ENCODE measurements around the gene FOXO6. TPM values are rescaled to one million over a fixed set of nuclear protein-coding genes. Genes with fewer than 3 reads are reported as not detected.

FOXO6 gene
- total RNA-seq, 4 donors from 2014 or later = 0.14 to 4.1 TPM; not detected in 2

- Histone ChIP-seq H3K9me3 (no peaks in the 10 kb centered on the region), H3K27ac (no peak overlapping the region), H3K4me3 (no peak overlapping the region), H3K4me1 (no peaks in the 10 kb centered on the region), H3K27me3 (peaks cover 41% of the 10 kb centered on the region), H3K36me3 (no peaks in the 10 kb centered on the region)
- intact Hi-C loops (cut with DNase I; ENCODE audit: low total_unique reads) = no loop called here
- WGBS, 2 donors (ENCODE audit: low coverage in 1 of 2) = 71 to 86% methylated on average over 5 to 14 of the region's 14 CpGs
- TF ChIP-seq EP300 (IDR thresholded peaks at IDR 0.05; ENCODE audit: low read depth) (no peak), POLR2AphosphoS5 (IDR thresholded peaks at IDR 0.05) (no peak), POLR2A (IDR thresholded peaks at IDR 0.05) (no peak), CTCF (IDR thresholded peaks at IDR 0.05) (no peak)
- DNase-seq = no peak
- in situ Hi-C loops (cut with MboI; ENCODE audit: low pct_ligation_motif_present in 1 of 4, low pct_unique_long_range_greater_than_20kb in 1 of 4, low sequenced_read_pairs in 3 of 4) = no loop called here
These were observed 46.5 kb downstream of the FOXO6 start for GRCh38 chr1:41407664-41408252.

GRCh38 chr1:41408691-41409090, 47.5 kb downstream of the FOXO6 start:
- in situ Hi-C loops (cut with MboI; ENCODE audit: low pct_ligation_motif_present in 1 of 4, low pct_unique_long_range_greater_than_20kb in 1 of 4, low sequenced_read_pairs in 3 of 4) = no loop called here
- intact Hi-C loops (cut with DNase I; ENCODE audit: low total_unique reads) = no loop called here

GRCh38 chr1:41409825-41410224, 48.6 kb downstream of the FOXO6 start:
- H3K27ac ChIP-seq = no peak overlapping the region
- no peak for TF ChIP-seq POLR2A (IDR thresholded peaks at IDR 0.05)
- no peak for TF ChIP-seq CTCF (IDR thresholded peaks at IDR 0.05)
- 20 to 65% methylated on average over 1 to 7 of the region's 7 CpGs for WGBS, 2 donors (ENCODE audit: low coverage in 1 of 2)
- intact Hi-C loops (cut with DNase I; ENCODE audit: low total_unique reads) (no loop called here), in situ Hi-C loops (cut with MboI; ENCODE audit: low pct_ligation_motif_present in 1 of 4, low pct_unique_long_range_greater_than_20kb in 1 of 4, low sequenced_read_pairs in 3 of 4) (loop anchor here (10.0 kb wide), 3 partner anchors 85 to 145 kb away; no protein-coding TSS in a partner anchor)
- no peaks in the 10 kb centered on the region for H3K9me3 ChIP-seq
- no peak for DNase-seq
- H3K4me1 ChIP-seq = no peaks in the 10 kb centered on the region
- H3K27me3 ChIP-seq = peaks cover 31% of the 10 kb centered on the region
- H3K4me3 ChIP-seq = no peak overlapping the region
- H3K36me3 ChIP-seq = no peaks in the 10 kb centered on the region

More at GRCh38 chr1:41408691-41409090, 47.5 kb downstream of the FOXO6 start:
- H3K27me3 ChIP-seq = peaks cover 37% of the 10 kb centered on the region
- TF ChIP-seq POLR2AphosphoS5 (IDR thresholded peaks at IDR 0.05) (no peak), POLR2A (IDR thresholded peaks at IDR 0.05) (no peak), CTCF (IDR thresholded peaks at IDR 0.05) (no peak), EP300 (IDR thresholded peaks at IDR 0.05; ENCODE audit: low read depth) (no peak)
- DNase-seq = no peak
- no peak overlapping the region for H3K4me3 ChIP-seq
- no peaks in the 10 kb centered on the region for H3K36me3 ChIP-seq
- 72 to 83% methylated on average over 2 to 6 of the region's 6 CpGs for WGBS, 2 donors (ENCODE audit: low coverage in 1 of 2)
- H3K27ac ChIP-seq = no peak overlapping the region
- H3K4me1 ChIP-seq = no peaks in the 10 kb centered on the region
- no peaks in the 10 kb centered on the region for H3K9me3 ChIP-seq

GRCh38 chr1:41410462-41410861, 49.2 kb downstream of the FOXO6 start:
- 92 to 100% methylated on average over 2 to 3 of the region's 3 CpGs for WGBS, 2 donors (ENCODE audit: low coverage in 1 of 2)
- Histone ChIP-seq H3K4me3 (no peak overlapping the region), H3K27me3 (peaks cover 31% of the 10 kb centered on the region), H3K36me3 (no peaks in the 10 kb centered on the region), H3K27ac (no peak overlapping the region), H3K9me3 (no peaks in the 10 kb centered on the region), H3K4me1 (no peaks in the 10 kb centered on the region)
- TF ChIP-seq EP300 (IDR thresholded peaks at IDR 0.05; ENCODE audit: low read depth) (no peak), CTCF (IDR thresholded peaks at IDR 0.05) (no peak), POLR2A (IDR thresholded peaks at IDR 0.05) (no peak), POLR2AphosphoS5 (IDR thresholded peaks at IDR 0.05) (no peak)
- in situ Hi-C loops (cut with MboI; ENCODE audit: low pct_ligation_motif_present in 1 of 4, low pct_unique_long_range_greater_than_20kb in 1 of 4, low sequenced_read_pairs in 3 of 4) = loop anchor here (10.0 kb wide), 3 partner anchors 86 to 146 kb away; no protein-coding TSS in a partner anchor
- no peak for DNase-seq
- intact Hi-C loops (cut with DNase I; ENCODE audit: low total_unique reads) = no loop called here

Measured in transverse colon (tissue), 4 donors.